Measurements from ENCODE around the gene CALML4.

DNA sequence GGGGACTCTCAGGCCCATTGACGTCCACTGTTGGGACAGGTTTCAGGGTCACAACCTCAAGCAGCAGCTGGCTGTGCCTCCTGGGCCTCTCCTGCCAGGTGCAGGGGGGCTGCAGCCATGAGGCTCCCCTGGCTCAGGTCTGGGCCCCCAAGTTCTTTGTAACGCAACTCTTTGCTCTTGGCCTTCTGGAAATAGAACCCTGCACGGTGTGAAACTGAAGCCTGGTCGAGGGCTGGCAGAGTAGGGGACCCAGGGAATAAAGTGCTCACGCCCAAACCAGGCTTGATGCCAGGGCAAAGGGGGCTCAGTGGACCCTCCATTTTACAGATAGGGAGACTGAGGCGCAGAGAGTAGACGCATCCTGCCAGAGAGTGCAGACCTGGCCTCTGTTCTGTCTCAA is 771 bp downstream of the CALML4 start:
- no peak for TF ChIP-seq CTCF (IDR thresholded peaks at IDR 0.05; ENCODE audit: low read depth, low read length, missing input control)
- no peak for TF ChIP-seq YY1 (IDR thresholded peaks at IDR 0.05)
- no peak for TF ChIP-seq EGR1 (IDR thresholded peaks at IDR 0.05; ENCODE audit: low read depth in 2 of 2)
- TF ChIP-seq SP1 (IDR thresholded peaks at IDR 0.05): no peak
- no peak for TF ChIP-seq HNF4A (conservative IDR thresholded peaks at IDR 0.05)
- no peak for TF ChIP-seq RAD21 (IDR thresholded peaks at IDR 0.05)
- TF ChIP-seq TAF1 (conservative IDR thresholded peaks at IDR 0.05): no peak
- TF ChIP-seq, protein P1, sequence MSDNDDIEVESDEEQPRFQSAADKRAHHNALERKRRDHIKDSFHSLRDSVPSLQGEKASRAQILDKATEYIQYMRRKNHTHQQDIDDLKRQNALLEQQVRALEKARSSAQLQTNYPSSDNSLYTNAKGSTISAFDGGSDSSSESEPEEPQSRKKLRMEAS (IDR thresholded peaks at IDR 0.05): no peak
- no peak for TF ChIP-seq RXRA (IDR thresholded peaks at IDR 0.05)

All from liver (tissue), 3 donors.